Measurements from ENCODE around the gene SIGLEC10. TPM values are rescaled to one million over a fixed set of nuclear protein-coding genes. Genes with fewer than 3 reads are reported as not detected.
"Not testable (repeated sequence)": the region's sequence is repeated elsewhere in the genome, so short reads cannot be mapped to it uniquely, and the experiment has no call there.

SIGLEC10 gene
- total RNA-seq, 2 donors from 2014 or later, result 0.29 to 2.7 TPM

DNA sequence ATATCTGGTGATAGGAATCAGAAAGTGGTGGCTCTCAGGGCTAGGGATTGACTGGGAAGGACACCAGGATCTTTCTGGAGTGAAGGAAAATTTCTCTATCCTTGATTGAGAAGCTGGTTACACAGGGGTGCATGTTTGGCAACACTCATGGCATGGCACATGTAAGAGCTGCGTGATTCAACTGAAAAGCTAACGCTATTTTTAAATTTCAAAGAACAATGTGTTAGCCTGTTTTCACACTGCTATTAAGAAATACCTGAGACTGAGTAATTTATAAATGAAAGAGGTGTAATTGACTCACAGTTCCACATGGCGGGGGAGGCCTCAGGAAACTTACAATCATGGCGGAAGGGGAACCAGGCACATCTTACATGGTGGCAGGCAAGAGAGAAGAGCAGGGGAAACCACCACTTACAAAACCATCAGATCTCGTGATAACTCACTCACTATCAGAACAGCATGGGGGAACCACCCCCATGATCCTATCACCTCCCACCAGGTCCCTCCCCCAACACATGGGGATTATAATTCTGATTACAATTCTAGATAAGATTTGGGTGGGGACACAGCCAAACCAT lies 33.4 kb upstream of the SIGLEC10 start:
- H3K27ac Mint-ChIP-seq, result no peak overlapping the region
- H3K4me3 Mint-ChIP-seq, result no peak overlapping the region
- peaks cover 2% of the 10 kb centered on the region for H3K36me3 Mint-ChIP-seq (ENCODE audit: low read depth)
- H3K9me3 ChIP-seq (ENCODE audit: control insufficient read depth, low read length, poor library complexity, severe bottlenecking), result peaks cover 4% of the 10 kb centered on the region
- DNase-seq (no peak), ATAC-seq (no peak)
- H3K27me3 Mint-ChIP-seq, result peaks cover 8% of the 10 kb centered on the region
- peaks cover 11% of the 10 kb centered on the region for H3K4me1 Mint-ChIP-seq

DNA sequence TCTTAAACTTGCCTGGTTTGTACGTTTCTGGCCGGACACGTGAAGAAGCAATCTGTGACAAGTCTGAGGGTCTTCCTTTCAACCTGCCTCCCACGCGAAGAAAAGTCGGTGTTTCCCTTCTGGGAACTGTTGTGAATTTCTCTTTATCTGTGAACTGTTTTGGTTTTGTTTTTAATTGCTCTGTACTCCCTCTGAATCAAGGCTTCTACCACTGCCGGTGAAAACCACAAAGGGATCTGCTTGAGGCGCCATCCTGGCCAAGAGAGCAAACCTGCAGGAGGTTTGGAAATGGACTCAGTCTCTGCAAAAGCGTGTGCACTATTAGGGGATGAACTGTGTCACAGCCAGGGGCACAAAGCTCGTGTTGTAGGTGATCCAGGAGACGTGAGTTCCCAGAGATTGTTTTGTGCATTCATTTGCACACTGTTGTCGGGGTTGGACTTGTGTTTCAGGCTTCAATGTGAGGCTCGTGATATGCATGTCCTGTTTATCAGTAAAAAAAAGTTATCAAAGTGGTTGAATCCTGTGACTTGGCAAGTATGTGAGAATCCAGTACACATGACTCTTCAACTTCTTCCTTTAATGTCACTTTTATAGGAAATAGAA lies 31.1 kb upstream of the SIGLEC10 start:
- peak overlapping the region; percentile 89 for H3K27ac Mint-ChIP-seq
- peak overlapping the region; percentile 84 for H3K4me3 Mint-ChIP-seq
- peaks cover 2% of the 10 kb centered on the region for H3K27me3 Mint-ChIP-seq
- peaks cover 11% of the 10 kb centered on the region for H3K4me1 Mint-ChIP-seq
- H3K36me3 Mint-ChIP-seq (ENCODE audit: low read depth), result no peaks in the 10 kb centered on the region
- no peak for DNase-seq
- ATAC-seq, result peak; percentile 35
- H3K9me3 ChIP-seq (ENCODE audit: control insufficient read depth, low read length, poor library complexity, severe bottlenecking), result peaks cover 4% of the 10 kb centered on the region

GRCh38 chr19:51448011-51448410 lies 30.6 kb upstream of the SIGLEC10 start:
- Mint-ChIP-seq H3K4me1 (peaks cover 11% of the 10 kb centered on the region), H3K4me3 (peak overlapping the region; percentile 84), H3K27ac (peak overlapping the region; percentile 89), H3K36me3 (ENCODE audit: low read depth) (no peaks in the 10 kb centered on the region), H3K27me3 (no peaks in the 10 kb centered on the region)
- no peak for DNase-seq
- peaks cover 4% of the 10 kb centered on the region for H3K9me3 ChIP-seq (ENCODE audit: control insufficient read depth, low read length, poor library complexity, severe bottlenecking)
- ATAC-seq, result no peak

DNA sequence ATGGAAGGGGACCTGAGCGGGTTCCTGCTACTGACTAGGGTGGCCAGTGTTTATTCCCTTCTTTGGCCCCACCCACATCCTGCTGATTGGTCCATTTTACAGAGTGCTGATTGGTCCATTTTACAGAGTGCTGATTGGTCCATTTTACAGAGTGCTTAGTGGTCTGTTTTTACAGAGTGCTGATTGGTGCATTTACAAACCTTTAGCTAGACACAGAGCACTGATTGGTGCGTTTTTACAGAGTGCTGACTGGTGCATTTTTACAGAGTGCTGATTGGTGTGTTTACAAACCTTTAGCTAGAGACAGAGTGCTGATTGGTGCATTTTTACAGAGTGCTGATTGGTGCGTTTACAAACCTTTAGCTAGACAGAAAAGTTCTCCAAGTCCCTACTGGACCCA lies 30.1 kb upstream of the SIGLEC10 start:
- not testable (repeated sequence) for H3K27me3 Mint-ChIP-seq; H3K4me3 Mint-ChIP-seq; DNase-seq; H3K9me3 ChIP-seq (ENCODE audit: control insufficient read depth, low read length, poor library complexity, severe bottlenecking); ATAC-seq; H3K36me3 Mint-ChIP-seq (ENCODE audit: low read depth)
- peaks cover 13% of the 10 kb centered on the region for H3K4me1 Mint-ChIP-seq
- peak overlapping the region; percentile 89 for H3K27ac Mint-ChIP-seq

DNA sequence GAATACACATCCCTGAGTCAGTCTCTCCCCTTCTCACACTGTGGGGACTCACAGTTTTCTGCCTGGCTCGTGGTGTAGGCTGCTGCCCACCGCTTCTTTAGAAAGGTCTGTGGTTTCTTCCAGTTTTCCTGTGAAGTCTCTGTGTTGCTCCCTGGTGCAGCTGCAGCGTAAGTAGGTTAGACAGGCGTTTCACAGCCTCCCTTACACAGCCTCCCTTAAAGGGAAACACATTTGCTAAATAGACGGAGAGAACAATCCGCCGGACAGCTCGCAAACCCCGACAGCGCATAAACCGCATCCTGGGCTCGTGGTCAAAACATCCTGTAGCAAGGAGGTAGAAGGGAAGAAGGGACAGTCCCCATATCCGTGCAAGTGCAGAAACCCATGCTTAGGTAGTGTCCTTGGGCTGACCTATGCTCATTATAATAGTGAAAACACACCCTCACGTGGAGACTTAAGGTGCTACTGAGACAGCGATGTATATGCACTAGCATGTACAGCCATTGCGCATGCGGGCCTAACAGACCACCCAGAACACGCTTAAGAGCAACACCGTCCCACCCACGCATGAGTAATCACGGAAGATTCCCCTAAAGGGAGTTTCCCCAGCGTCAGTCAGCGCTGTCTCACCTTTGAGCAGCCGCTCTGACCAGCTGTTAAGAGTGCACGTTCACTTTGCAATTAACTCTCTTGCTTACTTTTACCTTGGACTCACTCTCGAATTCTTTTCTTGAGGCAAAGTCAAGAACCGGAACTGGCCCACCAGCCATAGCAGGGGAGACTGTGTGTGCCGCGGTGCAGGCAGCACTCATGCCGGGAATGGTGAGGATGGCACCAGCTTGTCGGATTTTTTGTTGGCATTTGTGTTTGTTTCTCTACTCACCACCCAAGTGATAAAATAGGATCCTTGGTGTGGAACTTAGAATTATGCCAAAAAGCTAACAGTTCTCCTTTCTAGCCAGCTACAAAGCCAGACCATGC lies 24.3 kb upstream of the SIGLEC10 start:
- no peaks in the 10 kb centered on the region for H3K9me3 ChIP-seq (ENCODE audit: control insufficient read depth, low read length, poor library complexity, severe bottlenecking)
- Mint-ChIP-seq H3K27ac (peak overlapping the region; percentile 94), H3K4me3 (peak overlapping the region; percentile 88), H3K27me3 (peaks cover 15% of the 10 kb centered on the region), H3K36me3 (ENCODE audit: low read depth) (no peaks in the 10 kb centered on the region), H3K4me1 (peaks cover 24% of the 10 kb centered on the region)
- DNase-seq (peak; percentile 44 to 67 (median 59)), ATAC-seq (peak; percentile 90)

DNA sequence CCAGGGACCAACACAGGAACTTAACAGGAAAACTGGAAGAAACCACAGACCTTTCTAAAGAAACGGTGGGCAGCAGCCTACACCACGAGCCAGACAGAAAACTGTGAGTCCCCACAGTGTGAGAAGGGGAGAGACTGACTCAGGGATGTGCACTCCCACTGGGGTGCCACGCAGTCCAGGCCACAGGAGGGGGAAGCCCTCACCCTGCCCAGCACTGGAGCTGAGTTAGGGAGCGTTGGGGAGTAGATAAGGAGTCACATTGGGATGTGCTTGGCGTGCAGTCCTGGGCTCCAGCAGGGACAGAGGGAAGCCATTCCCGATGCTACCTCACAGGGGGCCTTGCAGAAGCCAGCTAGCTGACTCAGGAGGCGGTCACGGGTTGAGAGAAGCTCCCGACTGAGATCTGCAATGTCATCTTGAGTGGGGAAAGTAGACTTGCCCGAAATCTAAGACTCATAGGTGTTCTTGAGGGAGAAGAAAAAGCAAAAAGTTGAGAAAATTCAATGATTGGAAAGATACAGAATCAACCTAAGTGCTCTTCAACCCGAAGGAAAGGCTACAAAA lies 23.5 kb upstream of the SIGLEC10 start:
- peak overlapping the region; percentile 94 for H3K27ac Mint-ChIP-seq
- peak overlapping the region; percentile 88 for H3K4me3 Mint-ChIP-seq
- no peaks in the 10 kb centered on the region for H3K9me3 ChIP-seq (ENCODE audit: control insufficient read depth, low read length, poor library complexity, severe bottlenecking)
- H3K36me3 Mint-ChIP-seq (ENCODE audit: low read depth), result no peaks in the 10 kb centered on the region
- peaks cover 24% of the 10 kb centered on the region for H3K4me1 Mint-ChIP-seq
- H3K27me3 Mint-ChIP-seq, result peaks cover 22% of the 10 kb centered on the region
- DNase-seq, result no peak
- ATAC-seq, result no peak

DNA sequence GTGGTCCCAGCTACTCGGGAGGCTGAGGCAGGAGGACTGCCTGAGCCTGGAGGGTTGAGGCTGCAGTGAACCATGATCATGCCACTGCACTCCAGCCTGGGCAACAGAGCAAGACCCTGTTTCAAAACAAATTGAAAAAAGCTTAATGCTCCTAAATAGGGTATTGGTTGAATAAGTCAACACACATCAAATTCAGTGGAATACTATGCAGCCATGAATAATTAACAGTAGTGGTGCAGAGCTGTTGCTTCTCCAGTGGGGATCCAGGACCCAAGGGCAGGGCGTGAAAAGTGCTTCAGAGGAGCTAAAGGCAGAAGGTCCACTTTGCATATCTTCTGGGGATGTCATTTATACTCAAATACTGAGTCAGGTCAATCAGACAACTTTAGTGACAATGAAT lies 22.6 kb upstream of the SIGLEC10 start:
- no peaks in the 10 kb centered on the region for H3K9me3 ChIP-seq (ENCODE audit: control insufficient read depth, low read length, poor library complexity, severe bottlenecking)
- no peaks in the 10 kb centered on the region for H3K36me3 Mint-ChIP-seq (ENCODE audit: low read depth)
- no peak for ATAC-seq
- H3K4me1 Mint-ChIP-seq, result peaks cover 24% of the 10 kb centered on the region
- no peak overlapping the region for H3K4me3 Mint-ChIP-seq
- peaks cover 26% of the 10 kb centered on the region for H3K27me3 Mint-ChIP-seq
- DNase-seq, result no peak
- H3K27ac Mint-ChIP-seq, result peak overlapping the region; percentile 94

DNA sequence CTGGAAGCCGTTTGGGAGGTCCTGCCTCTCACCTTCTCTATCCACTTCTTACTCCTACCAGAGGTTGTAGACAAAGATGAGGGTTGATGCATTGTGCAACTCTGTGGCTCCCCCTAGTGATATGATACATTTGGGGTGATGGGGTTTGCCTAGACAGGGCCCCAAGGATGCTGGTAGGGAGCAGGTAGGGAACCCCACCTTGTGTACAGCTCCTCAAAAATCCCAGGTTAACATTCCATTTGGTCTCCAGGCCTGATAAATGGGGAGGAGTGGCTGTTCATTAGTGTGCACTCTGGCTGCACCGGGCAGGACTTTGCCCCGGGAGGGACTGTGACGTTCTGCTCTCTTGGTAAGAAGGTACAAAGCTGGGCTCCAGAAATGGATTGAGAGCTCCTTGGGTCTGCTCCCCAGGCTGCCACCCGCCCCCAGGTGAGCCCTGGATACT lies 21.6 kb upstream of the SIGLEC10 start:
- Mint-ChIP-seq H3K4me1 (peaks cover 24% of the 10 kb centered on the region), H3K36me3 (ENCODE audit: low read depth) (no peaks in the 10 kb centered on the region), H3K27me3 (peaks cover 26% of the 10 kb centered on the region), H3K27ac (peak overlapping the region; percentile 94), H3K4me3 (no peak overlapping the region)
- no peak for DNase-seq
- H3K9me3 ChIP-seq (ENCODE audit: control insufficient read depth, low read length, poor library complexity, severe bottlenecking), result no peaks in the 10 kb centered on the region
- ATAC-seq, result no peak

GRCh38 chr19:51434456-51434855 lies 17.0 kb upstream of the SIGLEC10 start:
- ATAC-seq (no peak), DNase-seq (no peak)
- H3K9me3 ChIP-seq (ENCODE audit: control insufficient read depth, low read length, poor library complexity, severe bottlenecking), result no peaks in the 10 kb centered on the region
- Mint-ChIP-seq H3K4me3 (no peak overlapping the region), H3K36me3 (ENCODE audit: low read depth) (no peaks in the 10 kb centered on the region), H3K27ac (no peak overlapping the region), H3K27me3 (peaks cover 31% of the 10 kb centered on the region), H3K4me1 (peaks cover 11% of the 10 kb centered on the region)

GRCh38 chr19:51433043-51433442 lies 15.6 kb upstream of the SIGLEC10 start:
- Mint-ChIP-seq H3K27me3 (peaks cover 28% of the 10 kb centered on the region), H3K27ac (no peak overlapping the region), H3K4me1 (peaks cover 5% of the 10 kb centered on the region), H3K36me3 (ENCODE audit: low read depth) (no peaks in the 10 kb centered on the region), H3K4me3 (no peak overlapping the region)
- no peaks in the 10 kb centered on the region for H3K9me3 ChIP-seq (ENCODE audit: control insufficient read depth, low read length, poor library complexity, severe bottlenecking)
- DNase-seq (no peak), ATAC-seq (no peak)

- ATAC-seq (no peak), DNase-seq (no peak)
- H3K36me3 Mint-ChIP-seq (ENCODE audit: low read depth), result no peaks in the 10 kb centered on the region
- no peak overlapping the region for H3K27ac Mint-ChIP-seq
- no peaks in the 10 kb centered on the region for H3K9me3 ChIP-seq (ENCODE audit: control insufficient read depth, low read length, poor library complexity, severe bottlenecking)
- H3K4me1 Mint-ChIP-seq, result peaks cover 5% of the 10 kb centered on the region
- peaks cover 23% of the 10 kb centered on the region for H3K27me3 Mint-ChIP-seq
- H3K4me3 Mint-ChIP-seq, result no peak overlapping the region
These were observed 13.7 kb upstream of the SIGLEC10 start for GRCh38 chr19:51431124-51431523.

GRCh38 chr19:51430221-51430620 lies 12.8 kb upstream of the SIGLEC10 start:
- no peaks in the 10 kb centered on the region for H3K9me3 ChIP-seq (ENCODE audit: control insufficient read depth, low read length, poor library complexity, severe bottlenecking)
- Mint-ChIP-seq H3K27me3 (peaks cover 21% of the 10 kb centered on the region), H3K27ac (no peak overlapping the region), H3K4me3 (no peak overlapping the region), H3K4me1 (peaks cover 5% of the 10 kb centered on the region), H3K36me3 (ENCODE audit: low read depth) (no peaks in the 10 kb centered on the region)
- ATAC-seq (no peak), DNase-seq (no peak)

DNA sequence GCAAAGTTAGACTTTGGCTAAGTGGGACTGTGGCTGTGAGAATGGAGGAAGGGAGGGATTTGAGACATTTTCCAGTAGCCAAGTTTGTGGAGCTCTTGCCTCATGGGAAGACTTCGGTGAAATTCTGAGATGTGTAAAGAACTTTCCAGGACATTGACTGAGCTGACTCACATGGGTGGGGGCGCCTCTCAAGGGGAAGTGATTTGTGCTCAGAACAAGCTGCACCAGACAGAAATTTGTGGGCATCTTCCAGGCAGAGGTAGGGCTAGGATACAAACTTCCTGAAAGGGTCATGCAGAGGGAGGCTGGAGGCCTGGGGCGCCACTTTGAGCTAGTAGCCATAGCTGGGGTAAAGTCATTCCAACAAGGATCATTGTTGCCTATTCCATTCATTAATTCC lies 9.8 kb upstream of the SIGLEC10 start:
- DNase-seq, result no peak
- no peak overlapping the region for H3K27ac Mint-ChIP-seq
- peaks cover 40% of the 10 kb centered on the region for H3K27me3 Mint-ChIP-seq
- H3K4me1 Mint-ChIP-seq, result peaks cover 5% of the 10 kb centered on the region
- no peak overlapping the region for H3K4me3 Mint-ChIP-seq
- H3K36me3 Mint-ChIP-seq (ENCODE audit: low read depth), result no peaks in the 10 kb centered on the region
- no peaks in the 10 kb centered on the region for H3K9me3 ChIP-seq (ENCODE audit: control insufficient read depth, low read length, poor library complexity, severe bottlenecking)
- ATAC-seq, result no peak

Data from T-helper 17 cell (primary cell).